ENCODE results near the gene TOMM6. TPM values are rescaled to one million over a fixed set of nuclear protein-coding genes. Genes with fewer than 3 reads are reported as not detected.

TOMM6 gene
- total and polyA plus RNA-seq, 4 donors: 48.2 to 123 (median 86.1) TPM

DNA sequence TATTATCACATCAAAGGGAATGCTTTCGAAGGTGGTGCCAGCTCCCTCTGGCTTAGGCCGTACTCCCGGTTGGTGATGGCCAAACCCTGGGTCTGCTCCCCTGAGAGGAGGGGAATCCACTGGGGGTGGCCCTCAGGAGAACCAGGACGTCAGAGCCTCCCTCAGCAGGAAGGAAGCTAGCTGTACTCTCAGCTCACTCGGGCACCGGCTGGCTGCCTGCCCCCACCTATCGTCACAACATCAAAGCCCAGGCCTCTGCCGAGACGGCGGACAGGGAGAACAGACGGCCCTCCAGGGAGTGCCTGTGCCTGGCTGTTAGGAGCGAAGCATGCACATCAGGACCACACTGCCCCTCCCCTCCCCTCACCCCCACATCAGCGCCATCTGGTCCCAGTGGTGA is 31.1 kb upstream of the TOMM6 start:
- 79% methylated on average over 13 of the region's 13 CpGs for WGBS
- TF ChIP-seq RXRA (IDR thresholded peaks at IDR 0.05) (no peak), JUND (IDR thresholded peaks at IDR 0.05) (no peak), EGR1 (IDR thresholded peaks at IDR 0.05; ENCODE audit: low read depth in 2 of 2) (no peak), FOXA1 (IDR thresholded peaks at IDR 0.05) (no peak), YY1 (IDR thresholded peaks at IDR 0.05) (no peak), MAX (IDR thresholded peaks at IDR 0.05) (no peak), ATF3 (IDR thresholded peaks at IDR 0.05) (no peak), NR2F2 (IDR thresholded peaks at IDR 0.05) (no peak), REST (IDR thresholded peaks at IDR 0.05) (no peak), TAF1 (conservative IDR thresholded peaks at IDR 0.05) (no peak), HNF4G (IDR thresholded peaks at IDR 0.05) (no peak), GABPA (IDR thresholded peaks at IDR 0.05 in 1 of 2, conservative IDR thresholded peaks at IDR 0.05 in 1 of 2) (no peak), ZBTB33 (IDR thresholded peaks at IDR 0.05) (no peak), HNF4A (conservative IDR thresholded peaks at IDR 0.05) (no peak), FOXA2 (IDR thresholded peaks at IDR 0.05) (no peak)
- no peak overlapping the region for H3K9ac ChIP-seq (ENCODE audit: low read depth in 1 of 2, low read length in 2 of 2)
- no peaks in the 10 kb centered on the region for H3K36me3 ChIP-seq (ENCODE audit: control insufficient read depth in 4 of 4, insufficient read depth in 3 of 4, low read depth in 1 of 4, low read length in 3 of 4)
- H3K4me3 ChIP-seq (ENCODE audit: low read depth in 1 of 3, low read length in 3 of 3): no peak overlapping the region
- H3K4me1 ChIP-seq (ENCODE audit: control insufficient read depth in 4 of 4, insufficient read depth in 4 of 4, low read length in 3 of 4): no peaks in the 10 kb centered on the region
- no peaks in the 10 kb centered on the region for H3K27me3 ChIP-seq (ENCODE audit: control insufficient read depth in 4 of 4, insufficient read depth in 4 of 4, low read length in 3 of 4)
- H3K27ac ChIP-seq (ENCODE audit: low read depth in 1 of 2, low read length in 2 of 2): no peak overlapping the region
- H3K9me3 ChIP-seq (ENCODE audit: control insufficient read depth in 4 of 4, low read length in 3 of 4): no peaks in the 10 kb centered on the region
- DNase-seq (ENCODE audit: low spot score): no peak

DNA sequence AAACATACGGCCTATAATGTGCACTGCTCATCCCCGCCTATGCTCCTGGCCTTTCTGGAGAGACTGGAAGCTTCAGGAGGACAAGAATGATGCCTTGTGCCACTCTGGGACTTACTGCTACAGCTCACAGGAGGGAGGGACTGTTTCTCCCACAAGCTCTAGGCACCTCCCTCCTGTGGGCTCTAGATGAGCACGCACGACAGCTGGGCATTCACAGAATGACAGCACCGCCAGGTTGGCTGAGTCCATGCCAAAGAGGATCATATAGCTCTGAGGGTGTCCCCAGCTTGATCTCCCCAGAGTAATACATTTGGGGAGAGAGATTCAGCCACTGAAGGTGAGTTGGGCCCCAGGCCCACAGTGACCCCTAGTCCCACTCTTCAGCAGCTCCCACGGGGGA is 30.2 kb upstream of the TOMM6 start:
- Histone ChIP-seq H3K27me3 (ENCODE audit: control insufficient read depth in 4 of 4, insufficient read depth in 4 of 4, low read length in 3 of 4) (no peaks in the 10 kb centered on the region), H3K27ac (ENCODE audit: low read depth in 1 of 2, low read length in 2 of 2) (no peak overlapping the region), H3K36me3 (ENCODE audit: control insufficient read depth in 4 of 4, insufficient read depth in 3 of 4, low read depth in 1 of 4, low read length in 3 of 4) (no peaks in the 10 kb centered on the region), H3K9ac (ENCODE audit: low read depth in 1 of 2, low read length in 2 of 2) (no peak overlapping the region), H3K4me3 (ENCODE audit: low read depth in 1 of 3, low read length in 3 of 3) (no peak overlapping the region), H3K9me3 (ENCODE audit: control insufficient read depth in 4 of 4, low read length in 3 of 4) (no peaks in the 10 kb centered on the region), H3K4me1 (ENCODE audit: control insufficient read depth in 4 of 4, insufficient read depth in 4 of 4, low read length in 3 of 4) (no peaks in the 10 kb centered on the region)
- no peak for DNase-seq (ENCODE audit: low spot score)
- 93% methylated on average over 6 of the region's 6 CpGs for WGBS
- no peak for TF ChIP-seq FOXA2 (IDR thresholded peaks at IDR 0.05)
- TF ChIP-seq YY1 (IDR thresholded peaks at IDR 0.05): no peak
- no peak for TF ChIP-seq JUND (IDR thresholded peaks at IDR 0.05)
- no peak for TF ChIP-seq RXRA (IDR thresholded peaks at IDR 0.05)
- no peak for TF ChIP-seq RAD21 (IDR thresholded peaks at IDR 0.05)
- TF ChIP-seq MAX (IDR thresholded peaks at IDR 0.05): no peak
- TF ChIP-seq REST (IDR thresholded peaks at IDR 0.05): no peak
- TF ChIP-seq ATF3 (IDR thresholded peaks at IDR 0.05): no peak
- TF ChIP-seq GABPA (IDR thresholded peaks at IDR 0.05 in 1 of 2, conservative IDR thresholded peaks at IDR 0.05 in 1 of 2): no peak
- TF ChIP-seq SP1 (IDR thresholded peaks at IDR 0.05): no peak
- TF ChIP-seq ZBTB33 (IDR thresholded peaks at IDR 0.05): no peak
- TF ChIP-seq EGR1 (IDR thresholded peaks at IDR 0.05; ENCODE audit: low read depth in 2 of 2): no peak
